Neural cell (in vitro differentiated cells): Measurements from ENCODE around the gene ZBED4. TPM values are rescaled to one million over a fixed set of nuclear protein-coding genes. Genes with fewer than 3 reads are reported as not detected.

Experiments used
- H2AFZ ChIP-seq: fragments of 200-600, 300-800 bp; sonication (generic), shearing (Covaris generic); 2 replicates; pipeline ENCODE4 v1.6.0; 2014; ENCODE audit warnings: low read depth, mild to moderate bottlenecking, antibody characterized with exemption, low read length, moderate library complexity
- H3F3A ChIP-seq: fragments of 200-600 bp; shearing (Covaris generic); 2 replicates; pipeline ENCODE4 v1.6.1; 2016; ENCODE audit warnings: mild to moderate bottlenecking, moderate library complexity, mixed read lengths, antibody characterized with exemption, low read length; ENCODE audit not compliant: insufficient read depth, poor library complexity, severe bottlenecking
- H3K27ac ChIP-seq: fragments of 200-600, 300-800 bp; sonication (generic), shearing (Covaris generic); 2 replicates; pipeline ENCODE4 v1.5.1; 2014; ENCODE audit warnings: mild to moderate bottlenecking, low read length, moderate library complexity
- H3K27me3 ChIP-seq: fragments of 300-800, 200-600 bp; sonication (generic), shearing (Covaris generic); 2 replicates; pipeline ENCODE4 v1.6.0; 2014; ENCODE audit warnings: mild to moderate bottlenecking, low read depth, low read length, moderate library complexity; ENCODE audit not compliant: insufficient read depth
- H3K36me3 ChIP-seq: fragments of 300-800, 200-600 bp; sonication (generic), shearing (Covaris generic); 2 replicates; pipeline ENCODE4 v1.5.1; 2014; ENCODE audit warnings: mild to moderate bottlenecking, antibody characterized with exemption, low read length, moderate library complexity; ENCODE audit not compliant: insufficient read depth
- H3K4me2 ChIP-seq: fragments of 300-800, 200-600 bp; sonication (generic), shearing (Covaris generic); 2 replicates; pipeline ENCODE4 v1.6.0; 2014; ENCODE audit warnings: mild to moderate bottlenecking, low read length
- H3K4me3 ChIP-seq: fragments of 300-800, 200-600 bp; sonication (generic), shearing (Covaris generic); 2 replicates; pipeline ENCODE4 v1.5.1; 2014; ENCODE audit warnings: mild to moderate bottlenecking, low read length, moderate library complexity
- H3K79me2 ChIP-seq: fragments of 200-600 bp; shearing (Covaris generic); replicated peaks from 2 replicates; pipeline ENCODE4 v1.6.0; 2014; ENCODE audit warnings: mild to moderate bottlenecking, low read length, moderate library complexity; ENCODE audit not compliant: insufficient read depth
- H3K9ac ChIP-seq: fragments of 300-800, 200-600 bp; sonication (generic), shearing (Covaris generic); 2 replicates; pipeline ENCODE4 v1.6.1; 2016; ENCODE audit warnings: mild to moderate bottlenecking, low read length, mixed read lengths
- H3K9me2 ChIP-seq: fragments of 200-600 bp; shearing (Covaris generic); 2 replicates; pipeline ENCODE4 v1.6.1; 2016; ENCODE audit warnings: mild to moderate bottlenecking, low read length, mixed read lengths; ENCODE audit not compliant: insufficient read depth
- H3K9me3 ChIP-seq: fragments of 200-600, 300-800 bp; sonication (generic), shearing (Covaris generic); 2 replicates; pipeline ENCODE4 v1.6.1; 2016; ENCODE audit warnings: mild to moderate bottlenecking, mixed run types, low read length, moderate library complexity, mixed read lengths
- H4K20me1 ChIP-seq: fragments of 200-600 bp; shearing (Covaris generic); 2 replicates; pipeline ENCODE4 v1.6.1; 2016; ENCODE audit warnings: mild to moderate bottlenecking, mixed run types; ENCODE audit not compliant: insufficient read depth
- CTCF ChIP-seq: fragments of 450-650 bp; IDR thresholded peaks from 2 replicates; pipeline ENCODE4 v1.5.1; 2014; ENCODE audit warnings: antibody characterized with exemption, mild to moderate bottlenecking, moderate library complexity; ENCODE audit not compliant: poor library complexity, severe bottlenecking
- EP300 ChIP-seq: fragments of 450-650 bp; conservative IDR thresholded peaks from 2 replicates; pipeline ENCODE4 v1.6.1; 2014; ENCODE audit warnings: antibody characterized with exemption, mild to moderate bottlenecking, moderate library complexity; ENCODE audit not compliant: poor library complexity, severe bottlenecking
- EZH2 ChIP-seq: fragments of 200-600, 300-800 bp; shearing (Covaris generic), sonication (generic); IDR thresholded peaks from 2 replicates; pipeline ENCODE4 v1.6.1; 2014; ENCODE audit warnings: antibody characterized with exemption, low read length, borderline replicate concordance, mild to moderate bottlenecking; ENCODE audit not compliant: insufficient read depth, poor library complexity, severe bottlenecking
- MXI1 ChIP-seq: fragments of 450-650 bp; conservative IDR thresholded peaks from 2 replicates; pipeline ENCODE4 v1.6.1; 2014; ENCODE audit warnings: antibody characterized with exemption, mild to moderate bottlenecking; ENCODE audit not compliant: poor library complexity, severe bottlenecking
- POLR2AphosphoS5 ChIP-seq: IDR thresholded peaks from 2 replicates; pipeline ENCODE4 v1.6.1; 2012
- RAD21 ChIP-seq: fragments of 450-650 bp; conservative IDR thresholded peaks from 2 replicates; pipeline ENCODE4 v1.6.1; 2014; ENCODE audit warnings: antibody characterized with exemption, mild to moderate bottlenecking, moderate library complexity
- REST ChIP-seq: IDR thresholded peaks from 2 replicates; pipeline ENCODE4 v1.6.1; 2012; ENCODE audit warnings: borderline replicate concordance
- SMC3 ChIP-seq: fragments of 450-650 bp; conservative IDR thresholded peaks from 2 replicates; pipeline ENCODE4 v1.6.1; 2014; ENCODE audit warnings: antibody characterized with exemption, mild to moderate bottlenecking, moderate library complexity; ENCODE audit not compliant: poor library complexity
- TAF1 ChIP-seq: IDR thresholded peaks from 2 replicates; pipeline ENCODE4 v1.6.1; 2012; ENCODE audit warnings: low read depth
- polyA plus RNA-seq: library from polyadenylated mRNA; depleted of rRNA; stranded (reverse); fragments of >200 nt; gene quantifications from 2 replicates; pipeline ENCODE4 v1.2.3, GENCODE V29; 2014

Gene ZBED4
- polyA plus RNA-seq, 1 donor from 2014 or later, result 15.0 TPM

GRCh38 chr22:49896201-49896600, 42.6 kb downstream of the ZBED4 start:
- no peak overlapping the region for H3K4me2 ChIP-seq
- no peaks in the 10 kb centered on the region for H4K20me1 ChIP-seq
- no peaks in the 10 kb centered on the region for H3F3A ChIP-seq
- no peak overlapping the region for H2AFZ ChIP-seq
- peaks cover 5% of the 10 kb centered on the region for H3K79me2 ChIP-seq
- H3K9me2 ChIP-seq, result no peaks in the 10 kb centered on the region
- H3K27ac ChIP-seq, result no peak overlapping the region
- peaks cover 14% of the 10 kb centered on the region for H3K36me3 ChIP-seq
- H3K4me3 ChIP-seq, result no peak overlapping the region
- TF ChIP-seq RAD21 (no peak), TAF1 (no peak), MXI1 (no peak), REST (no peak), EP300 (no peak), SMC3 (no peak), EZH2 (no peak), CTCF (no peak), POLR2AphosphoS5 (no peak)
- H3K9ac ChIP-seq, result no peak overlapping the region
- H3K9me3 ChIP-seq, result peaks cover 4% of the 10 kb centered on the region
- H3K27me3 ChIP-seq, result no peaks in the 10 kb centered on the region

GRCh38 chr22:49897015-49897684, 43.5 kb downstream of the ZBED4 start:
- Histone ChIP-seq H3K36me3 (peaks cover 19% of the 10 kb centered on the region), H3K4me3 (no peak overlapping the region), H3K9me3 (peaks cover 4% of the 10 kb centered on the region), H3F3A (no peaks in the 10 kb centered on the region), H4K20me1 (no peaks in the 10 kb centered on the region), H3K27me3 (no peaks in the 10 kb centered on the region), H3K9ac (no peak overlapping the region), H2AFZ (no peak overlapping the region), H3K4me2 (no peak overlapping the region), H3K79me2 (no peaks in the 10 kb centered on the region), H3K9me2 (no peaks in the 10 kb centered on the region), H3K27ac (no peak overlapping the region)
- TF ChIP-seq CTCF, result no peak
